Left ventricle myocardium superior (tissue), 1 donor: ENCODE measurements around the gene AGAP1. TPM values are rescaled to one million over a fixed set of nuclear protein-coding genes. Genes with fewer than 3 reads are reported as not detected.

Source experiments
- ATAC-seq: fragments of 200-7000 bp; cut with Tn5 transposase; one replicate; pipeline ENCODE4 v1.9.1; 2020; ENCODE audit warnings: mild to moderate bottlenecking, moderate library complexity
- DNase-seq: peaks from one replicate; pipeline ENCODE4 v3.0.0-alpha.2; 2020
- intact Hi-C: fragments of 100-400 bp; cut with micrococcal nuclease; formaldehyde crosslinking; loops from one replicate; pipeline ENCODE4 v1.11.0; 2022
- total RNA-seq: library from RNA; stranded (reverse); fragmentation: NEBNext Ultra II Directional; extraction: Animal tissue kit (Norgen Biotek cat#: 25700); gene quantifications from one replicate; pipeline ENCODE4 v1.2.1, GENCODE V29; 2021
- donor health status: DM: no; HTN: yes; CAD: no; lungs with severe emphysema.

AGAP1 gene
- total RNA-seq, 1 donor from 2014 or later, result 22.3 TPM

GRCh38 chr2:236169151-236169721, 675.4 kb downstream of the AGAP1 start:
- DNase-seq (no peak), ATAC-seq (no peak)
- intact Hi-C loops, result no loop called here

GRCh38 chr2:236169741-236170589, 676.1 kb downstream of the AGAP1 start:
- intact Hi-C loops, result loop anchor here (5.0 kb wide), 1 partner anchor 393 kb away; no protein-coding TSS in a partner anchor

GRCh38 chr2:236170590-236171165, 676.8 kb downstream of the AGAP1 start:
- DNase-seq (no peak), ATAC-seq (no peak)
- intact Hi-C loops, result loop anchor here (5.0 kb wide), 1 partner anchor 393 kb away; no protein-coding TSS in a partner anchor

More at GRCh38 chr2:236169741-236170589, 676.1 kb downstream of the AGAP1 start:
- DNase-seq (no peak), ATAC-seq (no peak)

- ATAC-seq (no peak), DNase-seq (no peak)
- intact Hi-C loops, result loop anchor here (5.0 kb wide), 1 partner anchor 394 kb away; no protein-coding TSS in a partner anchor
Measured at GRCh38 chr2:236171181-236171679, 677.4 kb downstream of the AGAP1 start.

- ATAC-seq (no peak), DNase-seq (no peak)
- intact Hi-C loops, result loop anchor here (5.0 kb wide), 1 partner anchor 394 kb away; no protein-coding TSS in a partner anchor
Measured at GRCh38 chr2:236171680-236172254, 677.9 kb downstream of the AGAP1 start.

- ATAC-seq (no peak), DNase-seq (no peak)
- intact Hi-C loops, result loop anchor here (5.0 kb wide), 1 partner anchor 395 kb away; no protein-coding TSS in a partner anchor
Measured at GRCh38 chr2:236172255-236173035, 678.6 kb downstream of the AGAP1 start.

- DNase-seq (no peak), ATAC-seq (no peak)
- intact Hi-C loops, result loop anchor here (5.0 kb wide), 1 partner anchor 396 kb away; no protein-coding TSS in a partner anchor
Measured at GRCh38 chr2:236173036-236173728, 679.3 kb downstream of the AGAP1 start.

GRCh38 chr2:236173729-236174607, 680.1 kb downstream of the AGAP1 start:
- no peak for ATAC-seq
- DNase-seq, result no peak
- intact Hi-C loops, result loop anchor here (5.0 kb wide), 1 partner anchor 397 kb away; no protein-coding TSS in a partner anchor

- DNase-seq (no peak), ATAC-seq (no peak)
Measured at GRCh38 chr2:236175548-236176150, 681.8 kb downstream of the AGAP1 start.

GRCh38 chr2:236176417-236176816, 682.6 kb downstream of the AGAP1 start:
- no peak for ATAC-seq
- DNase-seq, result no peak
- intact Hi-C loops, result no loop called here

More at GRCh38 chr2:236175548-236176150, 681.8 kb downstream of the AGAP1 start:
- intact Hi-C loops, result no loop called here

- intact Hi-C loops, result no loop called here
- no peak for ATAC-seq
- DNase-seq, result no peak
Measured at GRCh38 chr2:236176951-236177350, 683.1 kb downstream of the AGAP1 start.

- peak; percentile 62 for DNase-seq
- intact Hi-C loops, result no loop called here
- peak; percentile 58 for ATAC-seq
Measured at GRCh38 chr2:236177604-236177966, 683.7 kb downstream of the AGAP1 start.

- intact Hi-C loops, result no loop called here
- peak; percentile 73 for DNase-seq
- ATAC-seq, result peak; percentile 79
Measured at GRCh38 chr2:236177967-236178889, 684.4 kb downstream of the AGAP1 start.

- intact Hi-C loops, result no loop called here
- DNase-seq (no peak), ATAC-seq (no peak)
Measured at GRCh38 chr2:236178890-236179235, 685.0 kb downstream of the AGAP1 start.

GRCh38 chr2:236179236-236180075, 685.6 kb downstream of the AGAP1 start:
- DNase-seq, result no peak
- ATAC-seq, result no peak
- intact Hi-C loops, result no loop called here
